Measurements from ENCODE around the gene SNAI1.
"Not testable (repeated sequence)": the region's sequence is repeated elsewhere in the genome, so short reads cannot be mapped to it uniquely, and the experiment has no call there.

Gene SNAI1

GRCh38 chr20:49961413-49961812 is 21.4 kb upstream of the SNAI1 start:
- DNase-seq: no peak

- peak in 2 of 56 donors; percentile 17 to 26 for DNase-seq
Measured at GRCh38 chr20:49964964-49965780, 17.6 kb upstream of the SNAI1 start.

GRCh38 chr20:49965781-49966305 is 16.9 kb upstream of the SNAI1 start:
- DNase-seq: no peak

- no peak for DNase-seq
Measured at GRCh38 chr20:49966861-49967260, 15.9 kb upstream of the SNAI1 start.

- no peak for DNase-seq
Measured at GRCh38 chr20:49969234-49969633, 13.5 kb upstream of the SNAI1 start.

- DNase-seq: no peak
Measured at GRCh38 chr20:49969946-49970345, 12.8 kb upstream of the SNAI1 start.

GRCh38 chr20:49970498-49970897 is 12.3 kb upstream of the SNAI1 start:
- DNase-seq: no peak

GRCh38 chr20:49973981-49974380 is 8.8 kb upstream of the SNAI1 start:
- no peak for DNase-seq

- DNase-seq: no peak
Measured at GRCh38 chr20:49976542-49976941, 6.2 kb upstream of the SNAI1 start.

GRCh38 chr20:49977740-49978139 is 5.0 kb upstream of the SNAI1 start:
- not testable (repeated sequence) for DNase-seq

GRCh38 chr20:49978685-49979029 is 4.1 kb upstream of the SNAI1 start:
- no peak for DNase-seq

GRCh38 chr20:49979030-49979832 is 3.5 kb upstream of the SNAI1 start:
- peak in 45 of 56 donors; percentile 6 to 72 (median 45) for DNase-seq

GRCh38 chr20:49980140-49981008 is 2.4 kb upstream of the SNAI1 start:
- no peak for DNase-seq

GRCh38 chr20:49981218-49982071 is 1.3 kb upstream of the SNAI1 start:
- no peak for DNase-seq

- DNase-seq: peak in 1 of 56 donors; percentile 33
Measured at GRCh38 chr20:49982072-49982345, 771 bp upstream of the SNAI1 start.

- DNase-seq: peak in 1 of 56 donors; percentile 28
Measured at GRCh38 chr20:49983123-49983847, 505 bp downstream of the SNAI1 start.

GRCh38 chr20:49983848-49984408 is 1.1 kb downstream of the SNAI1 start:
- DNase-seq: peak in 2 of 56 donors; percentile 11 to 32

GRCh38 chr20:49984426-49985153 is 1.8 kb downstream of the SNAI1 start:
- no peak for DNase-seq

GRCh38 chr20:49985157-49985556 is 2.4 kb downstream of the SNAI1 start:
- no peak for DNase-seq
